Smooth muscle cell (in vitro differentiated cells): Measurements from ENCODE around the gene SH2D1A. TPM values are rescaled to one million over a fixed set of nuclear protein-coding genes. Genes with fewer than 3 reads are reported as not detected.
"Not testable (repeated sequence)": the region's sequence is repeated elsewhere in the genome, so short reads cannot be mapped to it uniquely, and the experiment has no call there.

ENCODE experiments used
- DNase-seq: peaks from one replicate; lab custom pipeline; 2025; ENCODE audit not compliant: unreplicated experiment; lab: John Stamatoyannopoulos, UW
- H2AFZ ChIP-seq: fragments of 200-600 bp; sonication (generic); 2 replicates; pipeline ENCODE4 v1.6.0; 2016; ENCODE audit warnings: antibody characterized with exemption, low read depth, mild to moderate bottlenecking
- H3F3A ChIP-seq: fragments of 200-600 bp; sonication (generic); 2 replicates; pipeline ENCODE4 v1.6.0; 2017; ENCODE audit warnings: antibody characterized with exemption, low read depth
- H3K27ac ChIP-seq: fragments of 200-600 bp; sonication (generic); 2 replicates; pipeline ENCODE4 v1.5.1; 2016; ENCODE audit warnings: low read depth, mild to moderate bottlenecking
- H3K27me3 ChIP-seq: fragments of 200-600 bp; sonication (generic); 2 replicates; pipeline ENCODE4 v1.6.1; 2016; ENCODE audit warnings: low read depth, mild to moderate bottlenecking
- H3K36me3 ChIP-seq: fragments of 200-600 bp; sonication (generic); 2 replicates; pipeline ENCODE4 v1.5.1; 2016; ENCODE audit warnings: low read depth
- H3K4me1 ChIP-seq: fragments of 200-600 bp; sonication (generic); 2 replicates; pipeline ENCODE4 v1.5.1; 2016; ENCODE audit warnings: low read depth
- H3K4me2 ChIP-seq: fragments of 200-600 bp; sonication (generic); 2 replicates; pipeline ENCODE4 v1.6.0; 2016; ENCODE audit warnings: mild to moderate bottlenecking
- H3K4me3 ChIP-seq: fragments of 200-600 bp; sonication (generic); 2 replicates; pipeline ENCODE4 v1.5.1; 2016; ENCODE audit warnings: mild to moderate bottlenecking
- H3K79me2 ChIP-seq: fragments of 200-600 bp; sonication (generic); 2 replicates; pipeline ENCODE4 v1.6.0; 2016; ENCODE audit warnings: low read depth, mild to moderate bottlenecking
- H3K9ac ChIP-seq: fragments of 200-600 bp; sonication (generic); 2 replicates; pipeline ENCODE4 v1.6.0; 2016; ENCODE audit warnings: low read depth
- H3K9me3 ChIP-seq: fragments of 200-600 bp; sonication (generic); replicated peaks from 2 replicates; pipeline ENCODE4 v1.5.1; 2016; ENCODE audit warnings: low read depth
- H4K20me1 ChIP-seq: fragments of 200-600 bp; sonication (generic); 2 replicates; pipeline ENCODE4 v1.6.0; 2016; ENCODE audit warnings: low read depth
- WGBS: methylation state at CpG from one replicate; pipeline ENCODE4 v1.1.7; 2016; ENCODE audit warnings: low lambda C conversion rate; 5-methylcytosine and 5-hydroxymethylcytosine counted together
- polyA plus RNA-seq: library from polyadenylated mRNA; unstranded; fragments of >200 nt; fragmentation: Nextera tagmentation; extraction: Ambion mirVana; gene quantifications from 2 replicates; pipeline ENCODE4 v1.2.1, GENCODE V29; 2016
- total RNA-seq: library from RNA; depleted of rRNA; stranded (reverse); fragments of >200 nt; gene quantifications from 2 replicates; pipeline ENCODE4 v1.2.3, GENCODE V29; 2014
- TF ChIP-seq, protein P1 (sequence below): fragments of 200-600 bp; sonication (generic); IDR thresholded peaks from 2 replicates; pipeline ENCODE4 v1.5.1; 2017; ENCODE audit warnings: borderline replicate concordance, mild to moderate bottlenecking, antibody characterized with exemption; ENCODE audit not compliant: insufficient read depth, poor library complexity, severe bottlenecking

Gene SH2D1A
- total and polyA plus RNA-seq, 2 experiments from 2014 or later, result not detected

DNA sequence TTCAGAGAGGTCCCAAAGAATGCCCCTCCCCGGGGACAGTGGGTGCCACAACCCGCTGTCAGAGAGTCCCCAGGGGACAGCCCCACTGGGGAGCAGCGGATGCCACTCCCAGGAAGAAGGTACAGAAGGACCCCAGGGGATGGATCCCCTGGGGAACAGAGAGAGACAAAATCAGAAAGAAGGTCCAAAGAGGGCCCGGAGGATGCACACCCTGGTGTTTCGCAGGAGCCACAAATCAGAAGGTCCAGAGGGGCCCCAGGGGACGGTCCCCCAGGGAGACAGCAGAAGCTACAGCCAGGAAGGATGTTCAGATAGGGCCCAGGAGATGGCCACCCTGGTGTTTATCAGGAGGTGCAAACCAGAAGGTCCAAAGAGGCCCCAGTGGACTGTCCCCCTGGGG is 12.5 kb upstream of the SH2D1A start:
- H4K20me1 ChIP-seq, result no peaks in the 10 kb centered on the region
- no peaks in the 10 kb centered on the region for H3F3A ChIP-seq
- H3K27me3 ChIP-seq, result no peaks in the 10 kb centered on the region
- H3K36me3 ChIP-seq, result no peaks in the 10 kb centered on the region
- H3K9ac ChIP-seq, result no peak overlapping the region
- DNase-seq, result no peak
- H3K9me3 ChIP-seq, result no peaks in the 10 kb centered on the region
- no peaks in the 10 kb centered on the region for H3K4me1 ChIP-seq
- no peak overlapping the region for H3K4me2 ChIP-seq
- TF ChIP-seq, protein P1, sequence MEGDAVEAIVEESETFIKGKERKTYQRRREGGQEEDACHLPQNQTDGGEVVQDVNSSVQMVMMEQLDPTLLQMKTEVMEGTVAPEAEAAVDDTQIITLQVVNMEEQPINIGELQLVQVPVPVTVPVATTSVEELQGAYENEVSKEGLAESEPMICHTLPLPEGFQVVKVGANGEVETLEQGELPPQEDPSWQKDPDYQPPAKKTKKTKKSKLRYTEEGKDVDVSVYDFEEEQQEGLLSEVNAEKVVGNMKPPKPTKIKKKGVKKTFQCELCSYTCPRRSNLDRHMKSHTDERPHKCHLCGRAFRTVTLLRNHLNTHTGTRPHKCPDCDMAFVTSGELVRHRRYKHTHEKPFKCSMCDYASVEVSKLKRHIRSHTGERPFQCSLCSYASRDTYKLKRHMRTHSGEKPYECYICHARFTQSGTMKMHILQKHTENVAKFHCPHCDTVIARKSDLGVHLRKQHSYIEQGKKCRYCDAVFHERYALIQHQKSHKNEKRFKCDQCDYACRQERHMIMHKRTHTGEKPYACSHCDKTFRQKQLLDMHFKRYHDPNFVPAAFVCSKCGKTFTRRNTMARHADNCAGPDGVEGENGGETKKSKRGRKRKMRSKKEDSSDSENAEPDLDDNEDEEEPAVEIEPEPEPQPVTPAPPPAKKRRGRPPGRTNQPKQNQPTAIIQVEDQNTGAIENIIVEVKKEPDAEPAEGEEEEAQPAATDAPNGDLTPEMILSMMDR, result no peak
- no peak overlapping the region for H3K27ac ChIP-seq
- WGBS, result 76% methylated on average over 6 of the region's 6 CpGs
- H3K79me2 ChIP-seq, result no peaks in the 10 kb centered on the region
- H3K4me3 ChIP-seq, result no peak overlapping the region
- H2AFZ ChIP-seq, result no peak overlapping the region

DNA sequence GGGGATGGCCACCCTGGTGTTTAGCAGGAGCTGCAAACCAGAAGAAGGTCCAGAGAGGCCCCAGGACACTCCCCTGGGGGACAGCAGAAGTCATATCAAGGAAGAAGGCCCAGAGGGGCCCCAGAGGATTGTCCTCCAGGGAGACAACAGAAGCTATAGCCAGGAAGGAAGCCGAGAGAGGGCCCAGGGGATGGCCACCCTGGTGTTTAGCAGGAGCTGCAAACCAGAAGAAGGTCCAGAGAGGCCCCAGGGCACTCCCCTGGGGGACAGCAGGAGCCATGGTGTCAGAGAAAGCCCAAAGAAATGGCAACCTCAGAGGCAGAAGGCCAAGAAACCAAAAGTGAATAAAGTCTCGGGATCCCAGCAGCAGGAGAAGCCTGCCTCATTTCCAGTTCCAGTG is 11.8 kb upstream of the SH2D1A start:
- H3K9me3 ChIP-seq, DNase-seq, H3K27ac ChIP-seq, H3K4me1 ChIP-seq, H3F3A ChIP-seq, H3K27me3 ChIP-seq, H3K4me2 ChIP-seq, H4K20me1 ChIP-seq, H2AFZ ChIP-seq, H3K36me3 ChIP-seq, H3K79me2 ChIP-seq, H3K9ac ChIP-seq, H3K4me3 ChIP-seq: not testable (repeated sequence)
- WGBS, result 80% methylated on average over 2 of the region's 2 CpGs

DNA sequence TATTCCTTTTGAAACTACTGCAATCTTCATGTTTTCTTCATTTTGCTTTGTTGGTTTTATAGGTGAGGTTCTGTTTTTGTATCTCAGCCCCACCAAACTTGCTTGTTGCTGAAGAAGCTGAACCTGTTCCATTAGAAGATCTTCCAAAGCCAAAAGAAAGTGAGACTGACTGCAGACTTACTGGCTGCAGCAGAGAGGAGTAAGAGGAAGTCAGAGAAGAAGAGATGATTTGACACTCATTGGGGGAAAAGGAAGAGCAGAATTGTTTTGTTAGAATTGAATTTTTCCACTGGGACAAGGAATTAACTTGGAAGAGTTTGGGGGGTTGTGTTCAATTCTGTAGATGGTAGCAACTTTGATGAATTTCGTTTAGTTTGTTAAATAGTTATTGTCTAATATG is 10.8 kb upstream of the SH2D1A start:
- WGBS, result 32% methylated on average over 1 of the region's 1 CpG
- TF ChIP-seq, protein P1, result no peak

DNA sequence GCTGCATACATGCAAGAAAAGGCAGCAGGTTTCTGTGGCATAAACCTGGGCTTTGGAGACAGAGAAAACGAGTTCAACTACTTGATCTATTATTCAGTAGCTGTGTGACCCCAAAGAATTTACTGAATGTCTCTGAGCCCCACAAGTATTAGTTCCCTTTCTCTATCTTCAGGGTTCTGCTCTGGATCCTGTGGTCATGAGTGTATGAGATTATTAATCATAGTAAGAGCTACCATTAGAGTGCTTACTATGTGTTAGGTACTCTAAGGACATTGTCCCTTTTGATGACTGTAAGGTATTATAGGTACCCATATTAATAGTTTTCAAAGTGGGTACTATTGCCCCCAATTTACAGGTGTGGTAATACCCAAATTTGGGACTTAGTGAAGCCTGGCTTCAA is 8.4 kb upstream of the SH2D1A start:
- H3K79me2 ChIP-seq, result no peaks in the 10 kb centered on the region
- H4K20me1 ChIP-seq, result no peaks in the 10 kb centered on the region
- no peaks in the 10 kb centered on the region for H3K4me1 ChIP-seq
- no peak overlapping the region for H2AFZ ChIP-seq
- H3K4me2 ChIP-seq, result no peak overlapping the region
- 14% methylated on average over 1 of the region's 1 CpG for WGBS
- H3K27ac ChIP-seq, result no peak overlapping the region
- H3K27me3 ChIP-seq, result no peaks in the 10 kb centered on the region
- H3K9ac ChIP-seq, result no peak overlapping the region
- TF ChIP-seq, protein P1, result no peak
- H3F3A ChIP-seq, result no peaks in the 10 kb centered on the region
- no peaks in the 10 kb centered on the region for H3K36me3 ChIP-seq
- no peaks in the 10 kb centered on the region for H3K9me3 ChIP-seq
- DNase-seq, result no peak
- no peak overlapping the region for H3K4me3 ChIP-seq

More for the DNA sequence above, 10.8 kb upstream of the SH2D1A start:
- Histone ChIP-seq H4K20me1 (no peaks in the 10 kb centered on the region), H3K9me3 (no peaks in the 10 kb centered on the region), H3K79me2 (no peaks in the 10 kb centered on the region), H3K4me1 (no peaks in the 10 kb centered on the region), H3K27ac (no peak overlapping the region), H3K9ac (no peak overlapping the region), H3K27me3 (no peaks in the 10 kb centered on the region), H3F3A (no peaks in the 10 kb centered on the region), H3K4me2 (no peak overlapping the region), H3K36me3 (no peaks in the 10 kb centered on the region), H2AFZ (no peak overlapping the region), H3K4me3 (no peak overlapping the region)
- DNase-seq, result no peak
